ENCODE results near the gene TTC33.

TTC33 gene

GRCh38 chr5:40485021-40485998 lies 270.5 kb downstream of the TTC33 start:
- DNase-seq (ENCODE audit: low read depth in 2 of 2), result no peak

- no peak for DNase-seq (ENCODE audit: low read depth in 2 of 2)
These were observed 271.3 kb downstream of the TTC33 start for GRCh38 chr5:40484495-40484894.

GRCh38 chr5:40483316-40483715 lies 272.4 kb downstream of the TTC33 start:
- no peak for DNase-seq (ENCODE audit: low read depth in 2 of 2)

- no peak for DNase-seq (ENCODE audit: low read depth in 2 of 2)
These were observed 274.5 kb downstream of the TTC33 start for GRCh38 chr5:40481241-40481640.

GRCh38 chr5:40480392-40480791 lies 275.4 kb downstream of the TTC33 start:
- peak in 1 of 2 donors; percentile 33 for DNase-seq (ENCODE audit: low read depth in 2 of 2)

DNA sequence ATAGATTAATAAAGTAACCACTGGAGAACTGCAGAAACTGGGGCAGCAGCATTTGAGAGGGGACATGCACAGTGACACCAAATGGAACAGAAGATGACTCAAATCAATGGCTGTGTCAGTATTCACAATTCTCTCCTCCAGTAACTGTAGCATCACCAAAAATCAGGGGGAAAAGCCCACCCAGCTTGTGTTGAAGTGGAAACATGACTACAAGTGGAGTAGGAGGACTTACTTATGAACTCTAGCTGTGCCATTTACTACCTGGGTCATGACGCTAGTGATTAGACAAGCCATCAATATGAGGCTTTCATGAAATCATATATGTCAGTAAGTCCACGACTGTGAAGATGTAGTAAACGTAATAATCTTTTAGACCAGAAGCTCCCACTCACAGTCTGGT lies 275.8 kb downstream of the TTC33 start:
- no peak for DNase-seq (ENCODE audit: low read depth in 2 of 2)

GRCh38 chr5:40478766-40479165 lies 277.0 kb downstream of the TTC33 start:
- no peak for DNase-seq (ENCODE audit: low read depth in 2 of 2)

DNA sequence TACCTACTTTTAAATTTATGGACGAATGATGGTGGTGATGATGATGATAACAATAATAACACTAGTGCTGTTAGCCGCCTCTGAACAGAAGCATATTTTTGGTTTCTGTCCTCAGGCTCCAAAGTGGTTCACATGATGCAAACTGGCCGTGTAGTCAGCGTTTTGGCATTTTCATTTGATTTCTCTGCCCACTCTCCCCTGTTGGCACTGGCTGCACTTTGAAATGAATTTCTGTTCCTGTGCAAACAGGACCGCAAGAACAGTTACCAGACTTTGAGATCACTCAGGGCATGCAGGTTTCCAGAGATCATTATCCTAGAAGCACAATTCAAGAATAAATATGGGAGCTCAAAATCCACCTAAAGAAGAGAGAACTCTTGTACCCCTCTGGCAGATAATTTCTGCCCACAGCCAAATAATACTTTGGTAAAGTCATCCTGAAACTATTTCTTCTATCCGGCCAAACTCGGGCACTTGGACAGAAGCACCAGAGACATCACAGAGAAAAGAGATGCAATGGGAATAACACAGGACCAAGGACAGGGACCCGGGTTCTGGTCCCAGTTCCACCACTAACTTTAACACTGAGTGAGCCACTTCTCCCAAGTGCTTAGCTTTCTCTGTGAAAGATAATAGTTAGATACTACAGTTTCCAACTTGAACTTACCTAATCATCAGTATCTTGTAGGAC lies 277.8 kb downstream of the TTC33 start:
- no peak for DNase-seq (ENCODE audit: low read depth in 2 of 2)

- DNase-seq (ENCODE audit: low read depth in 2 of 2), result no peak
These were observed 280.2 kb downstream of the TTC33 start for GRCh38 chr5:40475561-40475960.

GRCh38 chr5:40474250-40474649 lies 281.5 kb downstream of the TTC33 start:
- no peak for DNase-seq (ENCODE audit: low read depth in 2 of 2)

- DNase-seq (ENCODE audit: low read depth in 2 of 2), result no peak
These were observed 290.3 kb downstream of the TTC33 start for GRCh38 chr5:40465416-40465815.

GRCh38 chr5:40464511-40464910 lies 291.2 kb downstream of the TTC33 start:
- no peak for DNase-seq (ENCODE audit: low read depth in 2 of 2)

Measured in stimulated activated CD8-positive, alpha-beta memory T cell treated with anti-CD3 and anti-CD28 coated beads, Interleukin-2, amount 100 ng/mL, for 48 hours (primary cell).